ENCODE data around the gene HECTD2. TPM values are rescaled to one million over a fixed set of nuclear protein-coding genes. Genes with fewer than 3 reads are reported as not detected.

HECTD2 gene
- polyA plus RNA-seq, 3 donors, result 0.12 TPM; not detected in 2

- no peaks in the 10 kb centered on the region for H3K4me1 ChIP-seq (ENCODE audit: control insufficient read depth in 1 of 2, insufficient read depth in 2 of 2, low read length in 2 of 2)
- no peaks in the 10 kb centered on the region for H3K79me2 ChIP-seq (ENCODE audit: insufficient read depth, low read length)
- H3K36me3 ChIP-seq (replicated peaks in 1 of 2; ENCODE audit: control insufficient read depth in 1 of 2, insufficient read depth in 2 of 2, low read length in 2 of 2), result no peaks in the 10 kb centered on the region
- Mint-ChIP-seq H3K4me3 (no peak overlapping the region), H3K27ac (no peak overlapping the region), H3K4me1 (peaks cover 3% of the 10 kb centered on the region), H3K36me3 (no peaks in the 10 kb centered on the region), H3K27me3 (ENCODE audit: low read depth in 3 of 3) (peaks cover 1 to 3% (median 2%) of the 10 kb centered on the region in 3 donors), H3K9me3 (peaks cover 2 to 22% (median 7%) of the 10 kb centered on the region in 7 donors)
- intact Hi-C loops (cut with micrococcal nuclease), result no loop called here
- 87% methylated on average over 6 of the region's 6 CpGs for whole genome bisulfite sequencing (ENCODE audit: insufficient coverage)
- H4K20me1 ChIP-seq (ENCODE audit: insufficient read depth, low read length), result no peaks in the 10 kb centered on the region
- H3K4me2 ChIP-seq (replicated peaks; ENCODE audit: extremely low read depth, low read length, poor library complexity, severe bottlenecking), result no peak overlapping the region
- no peak overlapping the region for H3K4me3 ChIP-seq (replicated peaks in 1 of 3; ENCODE audit: low read depth in 2 of 3, low read length in 3 of 3)
- H3K27me3 ChIP-seq (ENCODE audit: control insufficient read depth in 2 of 2, insufficient read depth in 2 of 2, low read length in 2 of 2), result no peaks in the 10 kb centered on the region
- DNase-seq, result peak in 1 of 3 donors; percentile 8
- no peak for TF ChIP-seq CTCF (IDR thresholded peaks at IDR 0.05)
- no peak overlapping the region for H2AFZ ChIP-seq (ENCODE audit: insufficient read depth, low read depth, low read length, poor library complexity, severe bottlenecking)
- H3K9ac ChIP-seq (ENCODE audit: insufficient read depth, low read length, poor library complexity, severe bottlenecking), result no peak overlapping the region
- peaks cover 0 to 9% of the 10 kb centered on the region in 2 donors for H3K9me3 ChIP-seq (replicated peaks in 1 of 2; ENCODE audit: control insufficient read depth in 1 of 2, insufficient read depth in 1 of 2, low read length in 2 of 2)
- no peak overlapping the region for H3K27ac ChIP-seq (ENCODE audit: low read depth in 1 of 2, low read length in 2 of 2)
Measured at GRCh38 chr10:91540733-91541132, 130.6 kb downstream of the HECTD2 start.

- Mint-ChIP-seq H3K9me3 (peaks cover 2 to 22% (median 7%) of the 10 kb centered on the region in 7 donors), H3K27ac (no peak overlapping the region), H3K4me1 (peaks cover 3% of the 10 kb centered on the region), H3K27me3 (ENCODE audit: low read depth in 3 of 3) (peaks cover 0 to 3% (median 1%) of the 10 kb centered on the region in 3 donors), H3K36me3 (no peaks in the 10 kb centered on the region), H3K4me3 (no peak overlapping the region)
- H4K20me1 ChIP-seq (ENCODE audit: insufficient read depth, low read length), result no peaks in the 10 kb centered on the region
- intact Hi-C loops (cut with micrococcal nuclease), result no loop called here
- H3K36me3 ChIP-seq (replicated peaks in 1 of 2; ENCODE audit: control insufficient read depth in 1 of 2, insufficient read depth in 2 of 2, low read length in 2 of 2), result no peaks in the 10 kb centered on the region
- no peak for TF ChIP-seq CTCF (IDR thresholded peaks at IDR 0.05)
- no peaks in the 10 kb centered on the region for H3K27me3 ChIP-seq (ENCODE audit: control insufficient read depth in 2 of 2, insufficient read depth in 2 of 2, low read length in 2 of 2)
- H3K9ac ChIP-seq (ENCODE audit: insufficient read depth, low read length, poor library complexity, severe bottlenecking), result no peak overlapping the region
- 52% methylated on average over 5 of the region's 6 CpGs for WGBS (ENCODE audit: insufficient coverage)
- DNase-seq, result no peak
- no peaks in the 10 kb centered on the region for H3K4me1 ChIP-seq (ENCODE audit: control insufficient read depth in 1 of 2, insufficient read depth in 2 of 2, low read length in 2 of 2)
- no peaks in the 10 kb centered on the region for H3K79me2 ChIP-seq (ENCODE audit: insufficient read depth, low read length)
- no peak overlapping the region for H2AFZ ChIP-seq (ENCODE audit: insufficient read depth, low read depth, low read length, poor library complexity, severe bottlenecking)
- H3K4me3 ChIP-seq (replicated peaks in 1 of 3; ENCODE audit: low read depth in 2 of 3, low read length in 3 of 3), result no peak overlapping the region
- no peak overlapping the region for H3K4me2 ChIP-seq (replicated peaks; ENCODE audit: extremely low read depth, low read length, poor library complexity, severe bottlenecking)
- H3K27ac ChIP-seq (ENCODE audit: low read depth in 1 of 2, low read length in 2 of 2), result no peak overlapping the region
- peaks cover 0 to 9% of the 10 kb centered on the region in 2 donors for H3K9me3 ChIP-seq (replicated peaks in 1 of 2; ENCODE audit: control insufficient read depth in 1 of 2, insufficient read depth in 1 of 2, low read length in 2 of 2)
Measured at GRCh38 chr10:91541481-91541880, 131.3 kb downstream of the HECTD2 start.
